H54 (cell line): ENCODE results near the gene CARS1.
A peak's percentile ranks its signal among the peaks of the same experiment; 100 is the strongest.

Experiments used
- DNase-seq: peaks from one replicate; pipeline ENCODE4 v3.0.0; 2011; ENCODE audit warnings: low spot score, mixed read lengths; ENCODE audit not compliant: insufficient read length
- FAIRE-seq: peaks from 3 replicates; lab custom pipeline; 2011; peaks lifted over from hg19 to GRCh38; lab: Jason Lieb, UNC
- POLR2A ChIP-seq: IDR thresholded peaks from 2 replicates; pipeline ENCODE4 v1.6.1; 2011; ENCODE audit warnings: low read depth, mild to moderate bottlenecking, low read length

Gene CARS1

GRCh38 chr11:2982214-2982613 lies 75.0 kb downstream of the CARS1 start:
- DNase-seq (no peak), FAIRE-seq (no peak)
- no peak for TF ChIP-seq POLR2A

GRCh38 chr11:2981130-2981529 lies 76.1 kb downstream of the CARS1 start:
- DNase-seq: no peak
- no peak for FAIRE-seq
- TF ChIP-seq POLR2A: no peak

- FAIRE-seq (no peak), DNase-seq (no peak)
- no peak for TF ChIP-seq POLR2A
Measured at GRCh38 chr11:2980168-2980840, 76.9 kb downstream of the CARS1 start.

- DNase-seq (no peak), FAIRE-seq (no peak)
- no peak for TF ChIP-seq POLR2A
Measured at GRCh38 chr11:2977113-2977512, 80.1 kb downstream of the CARS1 start.

- DNase-seq (no peak), FAIRE-seq (no peak)
- no peak for TF ChIP-seq POLR2A
Measured at GRCh38 chr11:2976294-2977063, 80.7 kb downstream of the CARS1 start.

GRCh38 chr11:2975594-2975993 lies 81.6 kb downstream of the CARS1 start:
- TF ChIP-seq POLR2A: no peak
- FAIRE-seq (no peak), DNase-seq (peak; percentile 26)

GRCh38 chr11:2974272-2974671 lies 83.0 kb downstream of the CARS1 start:
- FAIRE-seq: no peak

GRCh38 chr11:2968341-2968900 lies 88.8 kb downstream of the CARS1 start:
- no peak for FAIRE-seq
- TF ChIP-seq POLR2A: no peak
- DNase-seq: no peak

More at GRCh38 chr11:2974272-2974671, 83.0 kb downstream of the CARS1 start:
- DNase-seq: no peak
- no peak for TF ChIP-seq POLR2A

GRCh38 chr11:2964782-2965181 lies 92.4 kb downstream of the CARS1 start:
- FAIRE-seq (no peak), DNase-seq (no peak)
- TF ChIP-seq POLR2A: no peak

- no peak for TF ChIP-seq POLR2A
- no peak for FAIRE-seq
- DNase-seq: no peak
Measured at GRCh38 chr11:2963761-2964160, 93.5 kb downstream of the CARS1 start.

GRCh38 chr11:2963112-2963754 lies 94.0 kb downstream of the CARS1 start:
- FAIRE-seq: no peak
- DNase-seq: no peak
- no peak for TF ChIP-seq POLR2A

GRCh38 chr11:2961080-2961479 lies 96.1 kb downstream of the CARS1 start:
- TF ChIP-seq POLR2A: no peak
- DNase-seq (no peak), FAIRE-seq (no peak)

- no peak for DNase-seq
- no peak for TF ChIP-seq POLR2A
- FAIRE-seq: no peak
Measured at GRCh38 chr11:2960139-2960538, 97.1 kb downstream of the CARS1 start.

- FAIRE-seq: no peak
- DNase-seq: no peak
- TF ChIP-seq POLR2A: no peak
Measured at GRCh38 chr11:2958251-2958650, 99.0 kb downstream of the CARS1 start.
